Breast epithelium (tissue), 4 donors: Measurements from ENCODE around the gene PRKAR2A. TPM values are rescaled to one million over a fixed set of nuclear protein-coding genes. Genes with fewer than 3 reads are reported as not detected.

Source experiments
- DNase-seq, 2 donors: peaks; one replicate each; pipeline ENCODE4 v3.0.0-alpha.2; 2019; ENCODE audit warnings: low spot score in 2 of 2
- H3K27ac ChIP-seq, 2 donors: fragments of 200-600 bp; sonication (generic) in 1 of 2; one replicate each; pipeline ENCODE4 v1.5.1; 2016 to 2019; ENCODE audit warnings: mild to moderate bottlenecking in 1 of 2
- H3K27me3 ChIP-seq, 2 donors: fragments of 200-600 bp; sonication (generic) in 1 of 2; one replicate each; pipeline versions ENCODE4 v1.5.1 to v1.6.0; 2017 to 2019; ENCODE audit warnings: control low read depth in 1 of 2, mild to moderate bottlenecking in 1 of 2
- H3K36me3 ChIP-seq: fragments of 200-600 bp; one replicate; pipeline ENCODE4 v1.5.1; 2019
- H3K4me1 ChIP-seq, 2 donors: fragments of 200-600 bp; sonication (generic); one replicate each; pipeline ENCODE4 v1.5.1; 2016 to 2019; ENCODE audit warnings: control low read depth in 1 of 2
- H3K4me3 ChIP-seq, 3 donors: fragments of 200-600 bp; sonication (generic); 1 replicate in 2 of 3; 2 replicates in 1 of 3; pipeline ENCODE4 v1.5.1; 2016 to 2019; ENCODE audit warnings: mild to moderate bottlenecking in 3 of 3, moderate library complexity in 2 of 3
- H3K9me3 ChIP-seq, 2 donors: fragments of 200-600 bp; sonication (generic) in 1 of 2; one replicate each; pipeline ENCODE4 v1.5.1; 2016 to 2019; ENCODE audit warnings: control low read depth in 1 of 2
- CTCF ChIP-seq, 3 donors: fragments of 450-650 bp; IDR thresholded peaks; one replicate each; pipeline ENCODE4 v1.5.1; 2016 to 2017; ENCODE audit warnings: antibody characterized with exemption in 3 of 3, mild to moderate bottlenecking in 3 of 3, moderate library complexity in 3 of 3
- POLR2A ChIP-seq: fragments of 450-650 bp; IDR thresholded peaks from one replicate; pipeline ENCODE4 v1.6.1; 2016; ENCODE audit warnings: antibody characterized with exemption, mild to moderate bottlenecking, moderate library complexity
- POLR2AphosphoS5 ChIP-seq, 3 donors: sonication (generic); formaldehyde crosslinking; IDR thresholded peaks; one replicate each; pipeline ENCODE4 v1.6.1; 2017; ENCODE audit warnings: antibody characterized with exemption in 3 of 3
- intact Hi-C: fragments of 100-400 bp; cut with DNase I; formaldehyde crosslinking; loops from one replicate; pipeline ENCODE4 v1.15.1; 2023; ENCODE audit warnings: low total_unique reads
- total RNA-seq, 3 donors: library from RNA; depleted of rRNA; stranded (reverse); fragments of >200 nt; gene quantifications; one replicate each; pipeline ENCODE4 v1.1.0, GENCODE V29; 2016

The PRKAR2A gene
- total RNA-seq: 10 to 100 TPM; 27.2 to 33.0 (median 30.7) TPM

GRCh38 chr3:48847504-48848423 lies at the start of gene PRKAR2A:
Gene PRKAR2A (minus strand): TSS chr3:48847874. CDS start chr3:48847596, 278 bp downstream.
- Histone ChIP-seq H3K27me3 (no peaks in the 10 kb centered on the region), H3K9me3 (no peaks in the 10 kb centered on the region), H3K4me3 (peak within 1 kb of the TSS; percentile 62 to 91 (median 90)), H3K4me1 (peaks cover 0 to 10% of the 10 kb centered on the region in 2 donors), H3K27ac (peak within 1 kb of the TSS; percentile 90 to 96), H3K36me3 (no peaks in the 10 kb centered on the region)
- intact Hi-C loops: no loop called here
- TF ChIP-seq CTCF (IDR thresholded peaks at IDR 0.05) (no peak), POLR2A (peak; percentile 23), POLR2AphosphoS5 (IDR thresholded peaks at IDR 0.05) (peak in 2 of 3 donors; percentile 64 to 77)
- DNase-seq: peak; percentile 76 to 82

DNA sequence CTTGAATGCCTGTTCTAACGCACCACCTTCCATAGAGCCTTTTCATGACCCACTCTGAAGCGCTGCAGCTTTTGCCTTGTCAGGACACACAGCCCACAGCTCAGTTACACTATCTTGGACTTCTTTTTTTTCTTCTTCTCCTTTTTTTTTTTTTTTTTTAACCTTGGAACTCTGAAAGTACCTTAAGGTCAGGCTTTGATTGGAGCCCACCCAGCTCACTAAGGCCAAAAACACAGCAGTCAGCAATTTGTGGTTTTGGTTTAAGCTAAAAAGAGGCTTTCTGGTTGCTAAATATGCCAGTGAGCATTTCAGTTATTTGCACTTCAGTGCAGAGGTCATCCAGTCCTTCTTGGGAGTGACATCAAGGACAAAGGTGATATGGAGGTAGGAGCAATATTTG lies 49.3 kb upstream of the PRKAR2A start:
- Histone ChIP-seq H3K27me3 (no peaks in the 10 kb centered on the region), H3K27ac (no peak overlapping the region)
- intact Hi-C loops: no loop called here

DNA sequence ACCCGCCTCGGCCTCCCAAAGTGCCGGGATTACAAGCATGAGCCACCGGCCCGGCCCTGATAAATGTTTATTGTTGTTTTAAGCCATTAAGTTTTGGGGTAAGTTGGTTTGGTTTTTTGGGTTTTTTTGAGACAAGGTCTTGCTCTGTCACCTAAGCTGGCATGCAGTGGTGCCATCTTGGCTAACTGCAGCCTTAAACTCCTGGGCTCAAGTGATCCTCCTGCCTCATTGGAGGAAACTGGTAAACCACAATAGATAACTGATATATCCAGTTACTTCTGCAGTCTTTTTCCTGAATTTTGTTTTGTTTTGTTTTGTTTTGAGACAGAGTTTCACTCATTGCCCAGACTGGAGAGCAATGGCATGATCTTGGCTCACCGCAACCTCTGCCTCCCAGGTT lies 46.8 kb upstream of the PRKAR2A start:
- intact Hi-C loops: no loop called here
- Histone ChIP-seq H3K27me3 (no peaks in the 10 kb centered on the region), H3K4me1 (peaks cover 0 to 7% of the 10 kb centered on the region in 2 donors), H3K27ac (no peak overlapping the region), H3K36me3 (no peaks in the 10 kb centered on the region), H3K4me3 (no peak overlapping the region), H3K9me3 (no peaks in the 10 kb centered on the region)
- no peak for DNase-seq
- no peak for TF ChIP-seq CTCF (IDR thresholded peaks at IDR 0.05)
- TF ChIP-seq POLR2A: no peak
- TF ChIP-seq POLR2AphosphoS5 (IDR thresholded peaks at IDR 0.05): no peak

More for the DNA sequence above, 49.3 kb upstream of the PRKAR2A start:
- no peak for DNase-seq
- Histone ChIP-seq H3K4me3 (no peak overlapping the region), H3K9me3 (no peaks in the 10 kb centered on the region), H3K36me3 (no peaks in the 10 kb centered on the region), H3K4me1 (peaks cover 0 to 7% of the 10 kb centered on the region in 2 donors)
- no peak for TF ChIP-seq POLR2AphosphoS5 (IDR thresholded peaks at IDR 0.05)

DNA sequence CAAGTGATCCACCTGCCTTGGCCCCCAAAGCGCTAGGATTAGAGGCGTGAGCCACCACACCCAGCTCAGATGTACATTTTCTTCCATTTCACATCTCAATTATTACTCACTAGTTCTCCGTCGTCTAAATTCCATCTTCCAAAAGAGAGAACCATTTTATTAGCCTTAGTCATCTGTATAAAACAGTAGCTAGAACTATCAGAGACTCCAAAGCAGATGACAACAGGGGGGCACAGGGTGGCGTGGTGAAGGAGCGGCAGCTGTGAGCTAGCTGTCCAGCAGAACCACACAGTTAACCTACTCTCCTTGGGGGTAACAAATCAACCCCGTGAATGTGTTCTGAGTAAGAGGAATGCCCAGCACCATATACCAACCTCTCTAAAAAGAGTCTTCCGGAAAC lies 43.9 kb upstream of the PRKAR2A start:
- intact Hi-C loops: no loop called here
- DNase-seq: no peak
- Histone ChIP-seq H3K27me3 (no peaks in the 10 kb centered on the region), H3K4me3 (no peak overlapping the region), H3K9me3 (no peaks in the 10 kb centered on the region), H3K36me3 (no peaks in the 10 kb centered on the region), H3K27ac (no peak overlapping the region), H3K4me1 (no peaks in the 10 kb centered on the region)
- TF ChIP-seq CTCF (IDR thresholded peaks at IDR 0.05) (no peak), POLR2AphosphoS5 (IDR thresholded peaks at IDR 0.05) (no peak), POLR2A (no peak)

- Histone ChIP-seq H3K4me1 (no peaks in the 10 kb centered on the region), H3K36me3 (no peaks in the 10 kb centered on the region), H3K4me3 (no peak overlapping the region), H3K9me3 (no peaks in the 10 kb centered on the region), H3K27me3 (no peaks in the 10 kb centered on the region), H3K27ac (no peak overlapping the region)
- intact Hi-C loops: no loop called here
- TF ChIP-seq POLR2AphosphoS5 (IDR thresholded peaks at IDR 0.05) (no peak), CTCF (IDR thresholded peaks at IDR 0.05) (no peak)
- DNase-seq: no peak
These were observed 38.1 kb upstream of the PRKAR2A start for GRCh38 chr3:48885753-48886152.
